Measurements from ENCODE around the gene DGKB.

DGKB gene

DNA sequence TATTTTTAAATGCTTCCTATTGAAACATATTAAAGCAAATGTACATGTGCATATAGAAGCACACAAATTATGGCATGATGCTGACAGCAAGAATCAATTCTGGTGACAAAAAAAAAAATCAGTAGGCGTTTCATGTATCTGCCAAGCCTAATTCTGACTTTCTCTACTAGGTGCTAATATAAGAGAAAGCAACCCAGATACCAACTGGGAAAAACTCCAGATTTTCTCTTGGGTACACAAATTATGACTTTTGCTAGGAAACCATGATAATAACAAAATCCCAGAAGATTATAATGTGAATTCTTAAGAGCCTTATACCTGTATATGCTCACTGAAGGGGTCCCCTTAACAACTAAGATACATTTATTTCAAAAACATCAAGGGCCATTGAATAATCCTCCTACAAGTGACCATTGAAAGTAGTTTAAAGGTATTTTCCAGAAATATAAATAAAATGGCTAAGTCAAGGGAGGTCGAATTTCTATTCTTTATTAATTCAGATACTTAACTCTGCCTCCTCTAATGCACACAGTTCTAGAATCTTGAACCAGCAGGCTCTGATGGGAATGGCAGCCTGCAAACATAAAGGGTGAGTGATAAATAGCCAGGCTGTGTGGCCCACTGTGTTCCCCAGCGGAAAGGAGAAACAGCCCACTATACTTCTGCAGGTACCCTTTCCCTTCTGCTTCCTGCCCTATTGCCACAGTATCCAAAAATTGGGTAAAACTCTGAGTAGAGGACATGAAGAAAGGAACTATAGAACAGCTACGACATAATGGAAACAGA, 84.5 kb downstream of the DGKB start:
- no peak for DNase-seq

DNA sequence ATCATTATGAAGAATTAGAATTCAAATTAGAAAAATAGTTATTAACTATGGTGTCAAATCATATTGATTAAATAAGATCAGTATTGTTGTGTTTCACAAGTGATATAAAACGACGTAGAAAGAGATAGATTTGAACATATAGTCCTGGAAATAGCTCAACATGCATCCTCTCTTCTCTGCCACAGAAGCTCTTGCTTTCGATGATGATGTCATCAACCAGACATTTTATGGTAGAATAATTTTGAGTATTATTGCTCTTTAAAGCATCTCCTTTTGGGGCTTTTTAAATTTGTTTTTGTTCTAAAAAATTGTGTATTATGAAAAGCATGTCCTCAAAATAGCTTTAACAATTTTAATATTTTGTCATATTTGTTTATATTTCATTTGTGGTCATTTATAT, 95.0 kb downstream of the DGKB start:
- DNase-seq: no peak

DNA sequence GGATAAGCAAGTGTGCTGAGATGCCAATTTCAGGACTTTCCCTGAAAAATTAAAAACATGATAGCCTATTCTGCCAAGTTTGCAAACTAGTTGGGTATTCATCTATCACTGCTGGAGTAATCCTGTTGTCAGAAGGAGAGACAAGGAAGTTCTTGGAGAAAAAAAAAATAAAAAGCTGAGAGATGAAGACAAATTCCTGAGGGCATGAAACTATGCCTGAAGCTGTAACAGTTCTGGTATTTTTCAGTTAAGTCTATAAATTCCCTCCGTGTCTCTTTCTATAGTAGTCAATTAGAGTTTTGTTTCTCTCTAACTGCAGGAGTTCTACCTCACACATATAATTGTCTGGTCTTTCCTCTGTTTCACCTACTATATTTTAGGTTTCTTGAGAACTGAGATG, 95.7 kb downstream of the DGKB start:
- no peak for DNase-seq

DNA sequence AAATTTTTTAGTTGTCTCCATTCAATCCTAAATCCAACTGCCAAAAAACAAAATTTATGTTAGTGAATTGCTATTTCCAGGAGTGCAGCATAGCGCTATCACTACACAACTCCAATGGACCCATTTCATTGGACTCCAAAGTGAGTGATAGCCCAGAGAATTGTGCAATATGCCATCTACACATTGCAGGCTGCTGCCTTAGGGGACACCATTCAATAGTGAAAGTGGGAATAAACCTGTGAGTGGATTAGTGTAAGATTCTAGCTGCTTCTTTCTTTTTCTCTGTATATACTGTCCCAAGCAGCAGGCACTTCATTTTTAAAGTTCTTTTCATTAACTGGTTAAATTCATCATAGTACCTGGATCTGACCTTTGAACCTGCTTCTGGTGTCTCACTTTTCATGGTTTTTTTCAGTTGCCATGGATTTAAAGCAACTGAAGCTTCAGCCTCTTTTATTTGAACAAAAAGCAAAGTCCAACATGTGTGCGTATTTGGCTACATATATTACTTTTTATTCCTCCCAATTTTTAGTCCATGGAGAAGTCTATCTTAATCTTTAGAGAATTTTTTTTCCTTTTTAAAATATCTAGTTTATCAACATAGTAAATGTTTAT, 97.3 kb downstream of the DGKB start:
- no peak for DNase-seq

DNA sequence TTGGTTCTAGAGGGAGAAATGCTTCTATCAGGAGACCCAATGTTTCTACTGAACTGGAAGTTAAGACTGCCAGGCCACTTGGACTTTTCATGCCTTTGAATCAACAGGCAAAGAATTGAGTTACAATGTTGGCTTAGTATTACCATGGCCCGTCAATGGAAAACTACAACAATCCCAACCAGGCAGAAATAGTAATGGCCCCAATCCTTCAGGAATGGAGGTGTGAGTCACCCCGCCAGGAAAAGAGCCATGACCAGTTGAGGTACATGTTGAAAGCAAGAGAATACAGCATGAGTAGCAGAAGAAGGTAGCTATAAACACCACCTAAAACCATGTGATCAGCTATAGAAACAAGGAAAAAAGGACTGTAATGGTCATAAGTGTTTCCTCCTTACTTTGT, 101.9 kb downstream of the DGKB start:
- DNase-seq: no peak

DNA sequence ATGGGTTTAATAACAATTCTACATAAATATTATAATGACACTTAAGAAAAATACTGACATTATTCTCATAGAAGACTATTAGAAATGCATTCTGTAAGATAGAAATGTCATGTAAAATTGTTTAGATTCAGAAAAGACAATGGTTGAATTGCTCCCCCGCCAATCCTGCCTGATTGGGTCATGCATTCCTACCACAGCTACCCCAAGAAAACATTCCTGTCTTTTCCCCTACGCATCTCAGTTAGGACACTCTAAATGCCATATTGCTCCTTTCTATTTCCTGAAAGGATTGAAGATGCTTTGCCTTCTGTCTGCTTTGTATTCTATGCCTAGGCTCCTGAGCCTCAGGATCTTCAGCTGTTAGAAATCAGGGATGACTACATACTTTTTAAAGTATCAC, 109.4 kb downstream of the DGKB start:
- DNase-seq: no peak

DNA sequence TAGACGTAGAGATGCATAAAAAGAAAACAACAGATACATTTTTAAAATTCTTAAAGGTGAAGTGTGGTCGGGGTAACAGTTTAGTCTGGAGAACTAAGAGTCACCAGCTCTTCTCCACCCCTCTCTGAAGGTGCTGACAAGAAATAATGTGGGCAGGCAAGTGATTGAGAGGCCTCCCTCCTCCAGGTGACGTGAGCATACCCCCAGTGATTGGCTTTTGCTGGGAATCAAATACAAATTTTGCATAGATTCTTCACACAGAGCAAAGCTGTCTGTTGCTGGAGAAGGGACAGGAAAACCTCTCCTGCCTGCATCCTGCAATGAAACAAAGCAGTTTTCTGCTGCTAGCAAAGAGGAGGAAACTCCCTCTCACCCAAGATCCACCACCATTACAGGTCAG, 115.0 kb downstream of the DGKB start:
- no peak for DNase-seq

DNA sequence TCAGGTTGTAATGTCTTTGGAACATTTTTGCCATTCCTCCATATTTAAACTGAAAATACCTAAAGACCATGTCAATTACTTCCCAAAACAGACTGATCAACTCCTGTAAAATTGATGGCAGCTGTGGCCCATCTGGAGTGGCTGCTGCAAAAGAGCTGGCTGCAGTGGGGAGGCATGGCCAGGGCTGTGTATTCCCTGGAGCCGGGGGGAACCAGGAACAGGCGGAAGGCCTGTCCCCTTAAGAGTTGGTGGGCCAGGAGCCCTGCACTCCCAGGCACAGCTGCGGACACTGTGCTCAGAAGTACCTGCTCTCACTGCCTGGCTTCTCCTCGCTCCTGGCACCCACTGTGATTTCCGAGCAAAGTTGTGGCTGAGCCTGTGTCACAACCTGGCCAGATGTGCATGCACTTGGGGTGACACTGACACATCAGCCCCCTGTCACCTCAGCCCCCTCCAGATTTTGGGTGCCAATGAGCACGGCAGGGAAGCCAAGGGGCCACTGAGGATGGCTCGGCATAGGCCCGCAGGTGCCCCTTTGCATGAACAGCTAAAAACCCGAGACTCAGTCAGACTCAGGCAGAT, 116.1 kb downstream of the DGKB start:
- DNase-seq: no peak

DNA sequence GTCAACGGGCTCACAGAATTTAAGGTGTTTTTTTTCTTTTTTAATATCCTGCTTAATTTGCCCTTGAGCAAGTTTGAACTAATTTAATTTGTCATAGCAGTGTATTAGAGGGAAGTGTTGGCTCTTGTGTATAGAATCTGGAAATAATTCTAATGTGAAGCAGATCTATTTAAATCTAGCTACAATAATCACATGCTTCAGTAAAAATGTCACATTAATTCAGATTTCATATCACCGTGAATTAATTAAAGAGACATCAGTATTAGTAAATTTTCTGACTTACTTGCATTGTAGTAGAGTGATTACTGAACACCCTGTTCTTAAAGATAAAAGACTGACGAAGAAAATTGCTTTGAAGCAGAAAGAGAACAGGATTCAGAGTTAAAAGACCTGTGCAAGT, 124.7 kb downstream of the DGKB start:
- DNase-seq: no peak

DNA sequence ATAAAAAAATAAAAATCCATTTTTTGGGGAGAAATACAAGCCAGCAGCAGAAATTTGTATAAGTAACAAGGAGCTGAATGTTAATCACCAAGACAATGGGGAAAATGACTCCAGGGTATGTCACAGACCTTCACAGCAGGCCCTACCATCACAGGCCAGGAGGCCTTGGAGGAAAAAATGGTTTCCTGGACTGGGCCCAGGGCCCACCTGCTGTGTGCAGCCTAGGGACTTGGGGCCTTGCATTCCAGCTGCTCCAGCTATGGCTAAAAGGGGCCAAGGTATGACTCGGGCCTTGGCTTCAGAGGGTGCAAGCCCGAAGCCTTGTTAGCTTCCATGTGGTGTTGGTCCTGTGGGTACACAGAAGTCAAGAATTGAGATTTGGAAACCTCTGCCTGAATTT, 126.3 kb downstream of the DGKB start:
- no peak for DNase-seq

DNA sequence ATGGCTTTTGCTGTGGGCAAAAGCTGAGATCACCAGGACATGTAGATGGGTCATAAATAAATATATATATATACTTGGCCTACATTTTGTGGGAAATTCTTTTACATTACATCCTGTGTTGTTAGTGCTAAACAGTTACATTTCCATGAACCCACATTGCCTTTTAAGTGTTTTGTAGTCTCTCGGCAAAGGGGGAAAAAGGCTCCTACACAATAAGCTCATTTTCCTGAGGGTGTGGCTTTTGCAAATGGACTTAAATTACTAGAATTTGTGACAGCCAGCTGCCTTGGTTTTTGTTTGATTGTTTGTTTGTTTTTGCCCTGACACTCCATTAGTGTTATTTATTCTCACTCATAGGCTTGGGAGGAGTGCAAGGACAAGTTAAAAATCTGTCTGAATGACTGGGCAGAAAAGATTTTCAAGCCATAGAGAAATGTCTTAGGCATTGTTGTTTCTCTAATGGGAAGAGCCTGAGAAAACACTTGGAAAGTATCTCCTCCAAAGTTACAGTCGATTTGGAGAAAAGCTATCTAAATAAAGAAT, 128.8 kb downstream of the DGKB start:
- no peak for DNase-seq

DNA sequence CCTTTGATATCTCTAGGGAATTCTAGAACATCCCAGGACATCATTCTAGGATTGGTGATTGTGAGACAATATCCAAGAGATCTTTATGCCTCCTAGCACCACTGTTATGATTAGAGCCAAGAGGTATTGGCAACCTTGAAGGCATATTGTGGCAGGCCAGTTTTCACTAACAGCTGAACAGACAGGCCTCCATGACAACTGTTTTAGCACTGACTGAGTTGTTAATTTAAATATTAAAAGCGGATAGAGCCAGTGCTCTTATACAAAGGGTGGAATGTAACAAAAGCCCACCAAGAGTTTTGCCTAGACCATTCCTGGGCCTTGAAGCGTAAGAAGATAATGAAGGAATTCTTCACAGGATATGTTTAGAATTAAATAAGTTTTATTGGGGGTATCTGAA, 131.9 kb downstream of the DGKB start:
- no peak for DNase-seq

DNA sequence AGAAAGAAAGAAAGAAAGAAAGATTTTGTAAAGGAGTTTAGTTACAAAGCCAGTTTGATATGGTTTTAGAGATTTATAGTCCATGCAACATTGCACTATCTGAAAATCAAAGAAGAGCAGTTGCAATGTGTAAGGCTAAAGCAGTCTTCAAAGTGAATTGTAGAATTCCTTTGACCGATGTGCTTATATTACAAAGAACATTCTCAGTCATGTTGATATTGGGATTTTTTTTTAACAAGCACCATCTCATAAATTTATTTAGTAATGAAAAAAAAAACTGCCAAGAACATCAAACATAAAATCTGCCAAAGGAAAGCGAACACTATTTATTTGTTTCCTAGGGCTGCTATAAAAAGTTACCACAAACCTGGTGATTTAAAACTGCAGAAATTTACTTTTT, 133.3 kb downstream of the DGKB start:
- no peak for DNase-seq

DNA sequence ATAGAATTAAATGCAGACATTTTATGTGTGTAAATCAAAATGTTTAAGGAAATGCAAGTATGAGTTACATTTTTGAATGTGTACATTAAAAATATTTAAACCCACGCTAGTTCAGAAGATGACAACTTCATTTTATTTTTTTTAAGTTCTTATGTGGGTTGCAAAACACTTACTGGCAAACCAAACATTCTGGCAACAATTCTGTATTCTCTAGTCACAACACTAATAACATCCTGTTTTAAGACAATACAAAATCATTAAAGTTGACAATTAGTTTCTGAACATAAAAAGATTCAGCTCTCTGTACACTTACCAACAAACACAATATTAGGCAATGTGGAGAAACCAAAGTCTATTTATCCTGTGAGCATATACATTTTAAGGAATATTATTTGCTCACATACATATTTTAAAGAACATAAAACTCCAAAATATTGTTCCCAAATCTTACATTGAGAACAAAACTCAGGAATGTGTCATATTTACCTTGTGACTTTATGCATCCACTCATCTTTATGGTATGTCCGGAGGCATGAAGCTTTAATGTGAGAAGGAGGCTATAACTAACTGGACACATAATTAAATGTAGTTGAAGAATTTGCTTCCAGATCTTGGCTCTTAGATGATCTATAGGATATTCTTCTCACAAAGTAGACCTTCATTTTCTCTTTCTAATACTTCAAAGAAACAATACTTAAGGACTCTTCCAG, 134.7 kb downstream of the DGKB start:
- no peak for DNase-seq

DNA sequence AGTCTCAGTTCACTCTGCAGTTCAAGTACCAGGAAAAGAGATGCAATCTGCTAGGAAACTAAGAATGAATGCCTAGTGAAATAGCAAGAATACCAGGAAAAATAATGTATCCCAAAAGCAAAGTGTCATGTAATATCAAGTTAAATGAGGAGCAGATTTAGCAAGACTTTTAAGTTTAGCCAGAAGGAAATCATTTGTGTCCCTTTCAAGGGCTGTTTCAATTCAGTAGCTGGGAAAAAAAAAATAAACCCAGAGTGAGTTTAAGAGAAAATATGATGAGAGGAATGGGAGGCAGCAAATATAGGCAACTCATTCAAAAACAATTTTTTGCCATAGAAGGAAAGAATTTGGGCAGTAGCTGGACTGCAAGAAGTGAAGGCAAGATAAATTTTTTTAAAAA, 135.8 kb downstream of the DGKB start:
- DNase-seq: no peak

DNA sequence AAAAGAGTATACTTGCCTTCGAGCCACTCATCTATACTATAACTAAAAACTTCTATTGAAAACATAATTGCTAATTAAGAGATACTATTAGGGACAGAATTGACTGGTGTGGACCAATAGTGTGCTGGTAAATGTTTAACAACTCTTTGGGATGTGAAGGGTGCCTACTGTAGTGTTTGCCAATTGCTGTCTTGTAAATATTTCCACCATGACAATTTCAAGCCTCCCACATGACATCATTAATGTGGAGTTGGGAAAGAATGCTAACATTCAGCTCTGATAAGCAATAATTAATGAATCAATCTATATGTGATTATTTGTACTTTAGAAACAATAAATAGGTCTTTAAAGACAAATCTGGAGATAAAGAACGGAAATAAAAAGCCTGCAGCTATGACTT, 136.8 kb downstream of the DGKB start:
- DNase-seq: no peak

DNA sequence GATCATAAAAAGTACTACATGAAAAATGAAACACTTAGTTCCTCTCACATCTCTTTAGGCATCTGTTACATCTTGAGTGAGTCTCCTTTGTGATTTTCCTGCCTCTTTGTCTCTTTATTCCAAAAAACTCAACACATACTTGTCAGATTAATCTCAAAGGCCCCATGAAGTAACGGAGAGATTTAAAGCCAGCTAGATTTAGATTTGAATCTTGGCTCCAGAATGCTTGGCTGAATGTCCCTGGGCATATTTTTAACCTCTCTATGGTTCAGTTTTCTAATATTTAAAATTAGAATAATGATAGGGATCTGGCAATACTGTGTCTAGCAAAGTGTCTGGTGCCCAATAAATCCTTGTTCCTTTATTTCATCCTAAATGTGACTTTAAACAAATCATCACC, 140.0 kb downstream of the DGKB start:
- DNase-seq: no peak

DNA sequence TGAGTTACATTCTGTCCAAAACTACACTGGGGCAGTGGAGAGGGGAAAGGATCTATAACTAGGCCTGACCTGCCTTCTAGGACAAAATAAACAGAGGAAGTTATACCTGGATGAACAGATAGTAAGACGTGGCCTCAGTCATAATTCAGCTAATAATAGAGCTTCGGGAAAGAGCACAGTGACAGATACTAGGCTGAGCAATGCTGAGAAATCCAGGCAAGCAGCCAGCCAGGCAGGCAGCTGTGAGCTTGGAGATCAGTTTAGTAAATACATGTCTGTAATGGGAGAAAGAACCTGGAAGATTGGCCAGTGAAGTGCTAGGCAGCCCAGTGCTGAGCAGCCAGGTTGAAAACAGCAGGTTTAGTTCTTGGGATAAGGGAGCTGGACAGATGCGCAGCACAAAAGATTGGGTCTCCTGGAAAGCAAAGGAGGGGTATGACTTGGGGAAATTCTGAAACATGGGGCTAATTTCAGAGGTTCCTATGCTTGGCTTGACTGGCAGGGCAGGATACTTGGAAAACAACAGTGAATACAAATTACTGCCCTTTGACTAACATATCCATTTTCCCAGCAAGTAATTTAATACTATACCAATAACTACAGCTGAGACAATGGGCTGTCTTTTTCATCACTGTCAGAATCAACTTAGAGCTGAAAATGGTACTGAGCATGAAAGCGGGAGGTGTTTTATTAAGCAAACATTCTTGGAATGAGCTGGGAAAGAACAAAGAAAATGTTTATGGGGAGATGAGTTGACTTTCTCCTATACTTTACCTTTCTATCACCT, 140.8 kb downstream of the DGKB start:
- peak; percentile 88 for DNase-seq

DNA sequence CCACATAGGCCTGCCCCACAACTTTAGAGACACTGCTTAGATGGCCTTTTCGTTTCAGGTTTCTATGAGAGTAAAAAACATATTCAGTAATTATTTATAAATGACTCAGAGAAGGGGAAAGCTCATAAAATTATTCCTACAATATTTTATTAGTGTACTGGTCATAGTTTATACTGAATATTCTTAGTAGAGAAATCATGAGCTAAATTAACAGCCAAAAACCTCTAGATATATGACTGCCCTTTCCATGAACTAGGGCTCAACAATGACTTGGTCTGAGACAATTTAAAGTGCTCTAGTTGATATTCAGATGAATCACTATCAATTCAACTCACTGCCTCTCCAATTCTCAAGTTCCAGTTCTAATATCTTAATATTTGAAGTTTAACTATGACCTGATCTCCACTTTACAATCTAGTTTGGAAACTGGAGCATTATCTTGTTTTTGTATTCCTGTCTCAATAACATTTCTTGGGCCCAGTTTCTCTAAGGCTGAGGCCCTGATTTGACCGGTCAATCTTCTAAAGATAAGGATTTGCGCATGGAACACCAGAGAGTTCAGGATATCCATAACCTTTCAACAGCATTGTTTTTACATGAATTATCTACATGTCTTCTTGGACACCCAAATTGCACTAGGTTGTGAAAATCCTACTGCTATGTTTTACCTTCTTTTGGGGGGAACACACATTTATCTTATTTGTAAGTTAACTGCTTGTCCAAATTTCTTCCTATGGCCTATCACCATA, 141.6 kb downstream of the DGKB start:
- DNase-seq: no peak

DNA sequence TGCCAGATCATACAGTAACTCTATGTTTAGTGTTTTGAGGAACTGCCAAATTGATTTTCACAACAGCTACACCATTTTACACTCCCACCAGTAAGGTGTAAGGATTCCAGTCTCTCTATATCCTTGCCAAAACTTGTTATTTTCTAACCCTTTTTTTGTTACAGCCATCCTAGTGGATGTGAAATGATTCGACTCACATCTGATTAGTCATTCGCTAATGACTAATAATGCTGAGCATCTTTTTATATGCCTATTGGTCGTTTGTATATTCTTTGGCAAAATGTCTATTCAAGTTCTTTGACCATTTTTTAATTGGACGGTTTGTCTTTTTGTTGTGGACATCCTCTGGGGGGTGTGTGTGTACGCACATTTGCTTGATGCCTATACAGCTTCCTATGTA, 142.8 kb downstream of the DGKB start:
- DNase-seq: no peak

DNA sequence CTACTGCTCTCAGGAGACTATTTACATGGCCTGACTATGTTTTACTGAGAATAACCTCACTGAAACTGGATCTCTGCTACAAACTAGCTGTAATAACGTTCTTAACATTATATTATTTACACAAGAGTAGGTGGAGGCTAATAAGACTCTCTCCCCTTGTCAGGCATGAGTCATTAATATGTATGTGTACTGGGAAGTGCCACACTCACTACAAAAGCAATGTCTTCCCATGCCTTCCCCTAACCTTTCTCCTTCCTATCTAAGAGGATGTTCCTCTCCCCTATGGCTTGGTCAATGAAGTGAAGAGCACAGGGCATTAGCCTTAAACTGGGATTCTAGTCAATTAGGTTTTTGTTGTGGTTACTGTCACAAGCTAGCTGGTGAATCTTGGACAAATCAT, 147.9 kb downstream of the DGKB start:
- DNase-seq: peak; percentile 30

DNA sequence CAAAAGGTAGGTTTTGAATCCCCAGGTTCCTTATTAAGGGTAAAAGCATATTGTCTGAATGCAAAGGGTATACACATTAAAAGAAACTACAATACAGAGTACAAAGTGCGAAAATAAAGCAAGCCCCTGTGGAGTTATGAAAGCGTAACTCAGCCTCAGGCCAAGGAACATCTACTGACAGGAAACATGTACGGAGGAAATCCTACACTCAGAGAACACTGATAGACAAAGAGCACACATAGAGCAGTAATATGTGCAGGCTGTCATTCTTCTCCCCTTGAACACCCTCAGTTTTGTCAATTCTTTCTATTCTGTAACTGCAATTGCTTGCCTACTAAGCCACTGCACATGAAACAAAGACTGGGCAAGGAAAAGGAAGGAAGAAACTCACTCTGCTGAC, 150.2 kb downstream of the DGKB start:
- DNase-seq: no peak

All from NCI-H1417 treated with DMSO at 0.1 percent for 48 hours (cell line).